ENCODE measurements around the gene YPEL5.

DNA sequence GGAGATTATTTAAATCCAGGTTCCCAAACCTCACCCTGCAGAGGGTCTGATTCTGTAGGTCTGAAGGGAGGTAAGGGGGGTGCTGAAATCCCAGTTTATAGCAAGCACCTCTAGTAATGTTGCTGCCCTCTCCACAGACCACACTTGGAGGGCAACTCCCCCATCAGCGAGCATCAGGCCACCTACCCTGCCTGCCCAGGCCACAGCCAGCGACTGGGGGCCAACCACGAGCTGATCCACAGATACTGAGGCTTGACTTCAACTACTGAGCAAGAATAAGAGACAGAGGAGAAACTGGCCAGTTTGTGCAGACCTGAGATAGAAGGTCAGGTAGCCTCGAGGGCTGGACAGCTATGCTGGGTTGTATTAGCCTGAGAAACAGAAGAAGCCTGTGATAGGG is 48.2 kb downstream of the YPEL5 start:
- TF ChIP-seq, protein P1, sequence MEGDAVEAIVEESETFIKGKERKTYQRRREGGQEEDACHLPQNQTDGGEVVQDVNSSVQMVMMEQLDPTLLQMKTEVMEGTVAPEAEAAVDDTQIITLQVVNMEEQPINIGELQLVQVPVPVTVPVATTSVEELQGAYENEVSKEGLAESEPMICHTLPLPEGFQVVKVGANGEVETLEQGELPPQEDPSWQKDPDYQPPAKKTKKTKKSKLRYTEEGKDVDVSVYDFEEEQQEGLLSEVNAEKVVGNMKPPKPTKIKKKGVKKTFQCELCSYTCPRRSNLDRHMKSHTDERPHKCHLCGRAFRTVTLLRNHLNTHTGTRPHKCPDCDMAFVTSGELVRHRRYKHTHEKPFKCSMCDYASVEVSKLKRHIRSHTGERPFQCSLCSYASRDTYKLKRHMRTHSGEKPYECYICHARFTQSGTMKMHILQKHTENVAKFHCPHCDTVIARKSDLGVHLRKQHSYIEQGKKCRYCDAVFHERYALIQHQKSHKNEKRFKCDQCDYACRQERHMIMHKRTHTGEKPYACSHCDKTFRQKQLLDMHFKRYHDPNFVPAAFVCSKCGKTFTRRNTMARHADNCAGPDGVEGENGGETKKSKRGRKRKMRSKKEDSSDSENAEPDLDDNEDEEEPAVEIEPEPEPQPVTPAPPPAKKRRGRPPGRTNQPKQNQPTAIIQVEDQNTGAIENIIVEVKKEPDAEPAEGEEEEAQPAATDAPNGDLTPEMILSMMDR (conservative IDR thresholded peaks at IDR 0.05 in 1 of 2, IDR thresholded peaks at IDR 0.05 in 1 of 2; ENCODE audit: low read depth in 1 of 2, low read length in 2 of 2) = no peak
- TF ChIP-seq EZH2 (IDR thresholded peaks at IDR 0.05; ENCODE audit: low read length, missing control alignments) = no peak

Data from fibroblast of lung (primary cell).